ENCODE data around the gene APOBR.

Gene APOBR

GRCh38 chr16:28527985-28528384, 33.5 kb downstream of the APOBR start:
- Histone ChIP-seq H3K4me3 (ENCODE audit: low read length, poor library complexity, severe bottlenecking) (no peak overlapping the region), H3K9me2 (replicated peaks; ENCODE audit: low read depth, low read length) (no peaks in the 10 kb centered on the region), H3K4me1 (ENCODE audit: insufficient read depth, low read length, poor library complexity, severe bottlenecking) (no peaks in the 10 kb centered on the region), H3K9me3 (ENCODE audit: insufficient read depth, low read depth, low read length) (no peaks in the 10 kb centered on the region), H3K27me3 (ENCODE audit: insufficient read depth, low read length, poor library complexity, severe bottlenecking) (no peaks in the 10 kb centered on the region), H2AFZ (ENCODE audit: low read length) (no peak overlapping the region; the same call in 1 of the 2 replicates), H3K36me3 (ENCODE audit: insufficient read depth, low read length) (no peaks in the 10 kb centered on the region), H3F3A (ENCODE audit: low read depth) (no peaks in the 10 kb centered on the region), H3K4me2 (ENCODE audit: low read depth, low read length, poor library complexity, severe bottlenecking) (no peak overlapping the region), H3K9ac (ENCODE audit: low read depth, low read length, poor library complexity, severe bottlenecking) (no peak overlapping the region), H4K20me1 (ENCODE audit: insufficient read depth, low read length, poor library complexity, severe bottlenecking) (no peaks in the 10 kb centered on the region), H3K79me2 (ENCODE audit: insufficient read depth, low read length) (no peaks in the 10 kb centered on the region)
- TF ChIP-seq EZH2phosphoT487 (IDR thresholded peaks at IDR 0.05; ENCODE audit: borderline replicate concordance) = no peak
- TF ChIP-seq, protein P1, sequence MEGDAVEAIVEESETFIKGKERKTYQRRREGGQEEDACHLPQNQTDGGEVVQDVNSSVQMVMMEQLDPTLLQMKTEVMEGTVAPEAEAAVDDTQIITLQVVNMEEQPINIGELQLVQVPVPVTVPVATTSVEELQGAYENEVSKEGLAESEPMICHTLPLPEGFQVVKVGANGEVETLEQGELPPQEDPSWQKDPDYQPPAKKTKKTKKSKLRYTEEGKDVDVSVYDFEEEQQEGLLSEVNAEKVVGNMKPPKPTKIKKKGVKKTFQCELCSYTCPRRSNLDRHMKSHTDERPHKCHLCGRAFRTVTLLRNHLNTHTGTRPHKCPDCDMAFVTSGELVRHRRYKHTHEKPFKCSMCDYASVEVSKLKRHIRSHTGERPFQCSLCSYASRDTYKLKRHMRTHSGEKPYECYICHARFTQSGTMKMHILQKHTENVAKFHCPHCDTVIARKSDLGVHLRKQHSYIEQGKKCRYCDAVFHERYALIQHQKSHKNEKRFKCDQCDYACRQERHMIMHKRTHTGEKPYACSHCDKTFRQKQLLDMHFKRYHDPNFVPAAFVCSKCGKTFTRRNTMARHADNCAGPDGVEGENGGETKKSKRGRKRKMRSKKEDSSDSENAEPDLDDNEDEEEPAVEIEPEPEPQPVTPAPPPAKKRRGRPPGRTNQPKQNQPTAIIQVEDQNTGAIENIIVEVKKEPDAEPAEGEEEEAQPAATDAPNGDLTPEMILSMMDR (conservative IDR thresholded peaks at IDR 0.05; ENCODE audit: low read length) = no peak

DNA sequence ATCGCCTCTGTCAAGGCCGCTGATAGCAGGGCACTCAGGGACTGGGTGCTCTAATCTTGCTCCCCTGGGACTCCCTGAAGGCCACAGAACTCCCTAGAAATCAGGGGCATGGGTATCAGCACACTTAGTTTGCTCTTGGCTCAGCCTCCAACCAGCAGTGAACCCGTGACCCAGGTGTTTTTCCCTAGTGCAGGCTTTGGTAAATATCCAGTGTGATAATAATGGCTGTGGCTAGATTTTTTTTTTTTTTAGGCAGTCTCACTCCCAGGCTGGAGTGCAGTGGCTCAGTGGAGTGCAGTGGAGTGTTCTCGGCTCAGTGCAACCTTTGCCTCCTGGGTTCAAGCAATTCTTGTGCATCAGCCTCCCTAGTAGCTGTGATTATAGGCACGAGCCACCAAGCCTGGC, 34.0 kb downstream of the APOBR start:
- no peaks in the 10 kb centered on the region for H3K36me3 ChIP-seq (ENCODE audit: insufficient read depth, low read length)
- no peaks in the 10 kb centered on the region for H3K27me3 ChIP-seq (ENCODE audit: insufficient read depth, low read length, poor library complexity, severe bottlenecking)
- no peaks in the 10 kb centered on the region for H3F3A ChIP-seq (ENCODE audit: low read depth)
- TF ChIP-seq, protein P1 (conservative IDR thresholded peaks at IDR 0.05; ENCODE audit: low read length) = no peak
- TF ChIP-seq EZH2phosphoT487 (IDR thresholded peaks at IDR 0.05; ENCODE audit: borderline replicate concordance) = no peak
- no peak overlapping the region; the same call in 1 of the 2 replicates for H2AFZ ChIP-seq (ENCODE audit: low read length)
- no peaks in the 10 kb centered on the region for H3K79me2 ChIP-seq (ENCODE audit: insufficient read depth, low read length)
- H3K9me3 ChIP-seq (ENCODE audit: insufficient read depth, low read depth, low read length) = no peaks in the 10 kb centered on the region
- H4K20me1 ChIP-seq (ENCODE audit: insufficient read depth, low read length, poor library complexity, severe bottlenecking) = no peaks in the 10 kb centered on the region
- no peaks in the 10 kb centered on the region for H3K9me2 ChIP-seq (replicated peaks; ENCODE audit: low read depth, low read length)
- H3K4me3 ChIP-seq (ENCODE audit: low read length, poor library complexity, severe bottlenecking) = no peak overlapping the region
- no peak overlapping the region for H3K4me2 ChIP-seq (ENCODE audit: low read depth, low read length, poor library complexity, severe bottlenecking)
- no peaks in the 10 kb centered on the region for H3K4me1 ChIP-seq (ENCODE audit: insufficient read depth, low read length, poor library complexity, severe bottlenecking)
- no peak overlapping the region for H3K9ac ChIP-seq (ENCODE audit: low read depth, low read length, poor library complexity, severe bottlenecking)

- no peaks in the 10 kb centered on the region for H3K9me2 ChIP-seq (replicated peaks; ENCODE audit: low read depth, low read length)
- H3K9ac ChIP-seq (ENCODE audit: low read depth, low read length, poor library complexity, severe bottlenecking) = no peak overlapping the region
- no peak overlapping the region for H3K4me3 ChIP-seq (ENCODE audit: low read length, poor library complexity, severe bottlenecking)
- H3K4me2 ChIP-seq (ENCODE audit: low read depth, low read length, poor library complexity, severe bottlenecking) = no peak overlapping the region
- H3K36me3 ChIP-seq (ENCODE audit: insufficient read depth, low read length) = no peaks in the 10 kb centered on the region
- H3K27me3 ChIP-seq (ENCODE audit: insufficient read depth, low read length, poor library complexity, severe bottlenecking) = no peaks in the 10 kb centered on the region
- no peaks in the 10 kb centered on the region for H3K9me3 ChIP-seq (ENCODE audit: insufficient read depth, low read depth, low read length)
- no peak overlapping the region for H2AFZ ChIP-seq (ENCODE audit: low read length)
- no peak for TF ChIP-seq EZH2phosphoT487 (IDR thresholded peaks at IDR 0.05; ENCODE audit: borderline replicate concordance)
- TF ChIP-seq, protein P1 (conservative IDR thresholded peaks at IDR 0.05; ENCODE audit: low read length) = no peak
- no peaks in the 10 kb centered on the region for H3F3A ChIP-seq (ENCODE audit: low read depth)
- no peaks in the 10 kb centered on the region for H4K20me1 ChIP-seq (ENCODE audit: insufficient read depth, low read length, poor library complexity, severe bottlenecking)
- H3K4me1 ChIP-seq (ENCODE audit: insufficient read depth, low read length, poor library complexity, severe bottlenecking) = no peaks in the 10 kb centered on the region
- no peaks in the 10 kb centered on the region for H3K79me2 ChIP-seq (ENCODE audit: insufficient read depth, low read length)
Measured at GRCh38 chr16:28529124-28529523, 34.7 kb downstream of the APOBR start.

All from Loucy (cell line).